DMS114 treated with DMSO at 0.1 percent for 48 hours (cell line): Measurements from ENCODE around the gene MAPT.
"Not testable (repeated sequence)": the region's sequence is repeated elsewhere in the genome, so short reads cannot be mapped to it uniquely, and the experiment has no call there.

ENCODE experiments used
- DNase-seq: peaks from one replicate; lab custom pipeline; 2025; ENCODE audit not compliant: unreplicated experiment; lab: John Stamatoyannopoulos, UW

MAPT gene

GRCh38 chr17:45949755-45950320 is 55.5 kb downstream of the MAPT start:
- no peak for DNase-seq

DNA sequence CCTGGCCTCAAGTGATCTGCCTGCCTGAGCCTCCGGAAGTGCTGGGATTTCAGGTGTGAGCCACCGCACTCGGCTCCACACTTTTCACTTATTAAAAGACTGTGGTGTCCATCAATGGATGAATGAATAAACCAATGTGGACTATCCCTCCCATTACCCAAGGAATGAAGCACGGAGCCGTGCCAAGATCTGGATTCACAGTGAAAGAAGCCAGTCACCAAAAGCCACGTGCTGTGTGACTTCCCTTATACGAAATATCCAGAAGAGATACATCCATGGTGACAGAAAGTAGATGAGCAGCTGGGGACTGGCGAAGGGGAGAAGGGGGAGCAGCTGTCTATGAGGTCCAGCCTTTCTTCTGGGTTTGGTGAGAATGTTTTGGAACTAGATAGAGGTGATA is 56.5 kb downstream of the MAPT start:
- no peak for DNase-seq

- no peak for DNase-seq
These were observed 57.0 kb downstream of the MAPT start for GRCh38 chr17:45951403-45951802.

GRCh38 chr17:45951941-45952340 is 57.6 kb downstream of the MAPT start:
- DNase-seq = no peak

GRCh38 chr17:45952814-45953320 is 58.5 kb downstream of the MAPT start:
- DNase-seq = no peak

- no peak for DNase-seq
These were observed 59.2 kb downstream of the MAPT start for GRCh38 chr17:45953561-45953960.

GRCh38 chr17:45954914-45955313 is 60.6 kb downstream of the MAPT start:
- DNase-seq = no peak

DNA sequence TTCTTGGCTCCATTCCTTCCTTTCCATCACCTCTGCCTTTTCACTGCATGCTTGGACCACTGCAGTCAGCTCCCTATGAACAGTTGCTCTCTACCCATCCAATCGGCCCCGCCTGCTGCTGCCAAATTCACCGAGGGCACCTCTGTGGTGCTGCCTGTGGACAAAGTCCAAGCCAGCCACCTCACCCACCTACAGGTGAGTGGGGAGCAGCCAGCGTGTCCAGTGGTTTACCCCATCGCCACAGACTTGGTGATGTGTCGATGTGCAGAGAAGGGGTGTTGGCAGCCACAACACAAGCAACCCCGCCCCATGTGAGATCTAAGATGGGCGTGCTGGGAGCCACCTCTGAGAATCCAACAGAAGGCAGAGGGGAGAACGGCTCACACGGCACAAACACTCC is 61.0 kb downstream of the MAPT start:
- no peak for DNase-seq

DNA sequence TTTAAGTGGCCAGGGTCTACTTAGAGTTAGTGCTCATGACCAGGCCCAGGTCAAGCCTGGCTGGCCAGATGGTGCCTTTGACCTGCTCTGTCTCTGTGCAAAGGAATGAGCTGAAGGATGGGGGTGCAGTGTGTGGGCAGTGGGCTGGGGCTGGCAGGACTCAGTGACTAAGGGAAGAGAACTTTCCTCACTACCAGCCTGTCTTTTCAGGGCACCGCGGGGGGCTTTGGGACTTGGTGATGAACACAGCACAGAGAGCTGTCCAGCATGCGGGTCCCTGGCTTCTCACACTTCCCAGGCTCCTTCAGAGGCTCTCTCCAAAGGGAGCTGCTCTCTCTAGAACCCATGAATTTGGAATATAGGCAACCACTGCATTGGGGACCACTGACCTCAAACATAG is 61.7 kb downstream of the MAPT start:
- DNase-seq = no peak

DNA sequence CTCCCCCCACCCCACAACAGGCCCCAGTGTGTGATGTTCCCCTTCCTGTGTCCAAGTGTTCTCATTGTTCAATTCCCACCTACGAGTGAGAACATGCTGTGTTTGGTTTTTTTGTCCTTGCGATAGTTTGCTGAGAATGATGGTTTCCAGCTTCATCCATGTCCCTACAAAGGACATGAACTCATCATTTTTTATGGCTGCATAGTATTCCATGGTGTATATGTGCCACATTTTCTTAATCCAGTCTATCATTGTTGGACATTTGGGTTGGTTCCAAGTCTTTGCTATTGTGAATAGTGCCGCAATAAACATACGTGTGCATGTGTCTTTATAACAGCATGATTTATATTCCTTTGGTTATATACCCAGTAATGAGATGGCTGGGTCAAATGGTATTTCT is 62.4 kb downstream of the MAPT start:
- not testable (repeated sequence) for DNase-seq

GRCh38 chr17:45958307-45958706 is 64.0 kb downstream of the MAPT start:
- no peak for DNase-seq

DNA sequence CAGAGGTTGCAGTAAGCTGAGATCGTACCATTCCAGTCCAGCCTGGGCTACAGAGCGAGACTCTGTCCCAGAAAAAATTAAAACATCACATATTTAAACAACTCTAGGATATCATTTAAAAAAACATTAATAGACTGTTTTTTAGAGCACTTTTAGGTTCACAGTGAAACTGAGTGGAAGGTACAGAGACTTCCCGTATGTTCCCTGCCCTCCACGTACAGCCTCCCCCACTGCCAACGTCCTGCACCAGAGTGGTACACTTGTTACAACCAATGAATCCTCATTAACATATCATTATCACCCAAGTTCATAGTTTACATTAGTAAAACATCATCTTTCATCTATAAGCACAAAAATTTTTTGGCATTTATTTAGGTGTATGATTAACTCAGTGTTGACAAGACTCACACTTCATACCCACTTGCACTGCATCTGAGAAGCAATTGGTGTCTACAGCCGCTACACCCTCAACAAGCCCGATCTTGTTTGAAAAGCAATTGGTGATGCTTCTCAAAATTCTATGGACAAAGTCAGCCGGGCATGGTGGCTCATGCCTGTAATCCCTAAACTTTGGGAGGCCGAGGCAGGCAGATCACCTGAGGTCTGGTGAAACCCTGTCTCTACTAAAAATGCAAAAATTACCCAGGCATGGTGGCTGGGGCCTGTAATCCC is 64.8 kb downstream of the MAPT start:
- DNase-seq = no peak

DNA sequence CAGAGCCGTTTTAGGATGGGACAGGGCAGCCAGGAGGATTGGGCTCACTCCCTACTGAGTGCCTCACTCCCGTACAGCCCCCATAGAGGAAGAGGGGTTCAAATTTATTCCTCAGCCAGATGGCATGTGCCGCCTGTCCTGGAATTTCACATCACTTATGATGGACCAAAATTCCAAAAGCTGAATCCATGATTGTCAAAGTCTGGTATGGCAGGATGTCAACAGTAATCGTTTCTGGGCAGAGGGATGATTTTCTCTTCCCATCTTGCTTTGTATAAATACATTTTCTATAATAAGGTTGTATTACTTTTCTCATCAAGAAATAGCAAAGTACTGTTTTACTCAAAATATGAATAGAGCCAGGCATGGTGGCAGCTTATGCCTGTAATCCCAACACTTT is 66.0 kb downstream of the MAPT start:
- DNase-seq = no peak

- no peak for DNase-seq
These were observed 66.9 kb downstream of the MAPT start for GRCh38 chr17:45961206-45961605.

DNA sequence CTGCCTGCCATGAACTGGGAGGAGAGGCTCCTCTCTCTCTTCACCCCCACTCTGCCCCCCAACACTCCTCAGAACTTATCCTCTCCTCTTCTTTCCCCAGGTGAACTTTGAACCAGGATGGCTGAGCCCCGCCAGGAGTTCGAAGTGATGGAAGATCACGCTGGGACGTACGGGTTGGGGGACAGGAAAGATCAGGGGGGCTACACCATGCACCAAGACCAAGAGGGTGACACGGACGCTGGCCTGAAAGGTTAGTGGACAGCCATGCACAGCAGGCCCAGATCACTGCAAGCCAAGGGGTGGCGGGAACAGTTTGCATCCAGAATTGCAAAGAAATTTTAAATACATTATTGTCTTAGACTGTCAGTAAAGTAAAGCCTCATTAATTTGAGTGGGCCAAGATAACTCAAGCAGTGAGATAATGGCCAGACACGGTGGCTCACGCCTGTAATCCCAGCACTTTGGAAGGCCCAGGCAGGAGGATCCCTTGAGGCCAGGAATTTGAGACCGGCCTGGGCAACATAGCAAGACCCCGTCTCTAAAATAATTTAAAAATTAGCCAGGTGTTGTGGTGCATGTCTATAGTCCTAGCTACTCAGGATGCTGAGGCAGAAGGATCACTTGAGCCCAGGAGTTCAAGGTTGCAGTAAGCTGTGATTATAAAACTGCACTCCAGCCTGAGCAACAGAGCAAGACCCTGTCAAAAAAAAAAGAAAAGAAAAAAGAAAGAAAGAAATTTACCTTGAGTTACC is 68.0 kb downstream of the MAPT start:
- no peak for DNase-seq

GRCh38 chr17:45963283-45963682 is 68.9 kb downstream of the MAPT start:
- no peak for DNase-seq

- DNase-seq = no peak
These were observed 69.5 kb downstream of the MAPT start for GRCh38 chr17:45963889-45964288.

DNA sequence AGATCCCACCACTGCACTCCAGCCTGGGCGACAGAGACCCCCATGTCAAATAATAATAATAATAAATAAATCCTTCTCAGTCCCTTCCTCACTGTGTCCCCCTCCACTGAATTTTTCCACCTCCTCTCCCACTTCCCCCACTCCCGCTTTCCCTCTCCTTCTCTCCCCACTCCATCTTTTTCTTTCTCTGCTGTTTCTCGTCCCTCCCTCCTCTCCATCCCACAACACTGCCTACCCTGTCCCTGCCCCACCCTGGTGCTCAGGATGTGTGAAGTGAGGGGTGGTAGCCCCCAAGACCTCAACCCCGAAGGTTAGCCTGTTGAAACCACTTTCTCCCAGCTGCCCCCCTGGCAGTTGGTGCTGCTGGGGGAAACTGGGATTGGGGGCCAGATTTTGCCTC is 70.3 kb downstream of the MAPT start:
- no peak for DNase-seq

GRCh38 chr17:45965812-45966211 is 71.5 kb downstream of the MAPT start:
- no peak for DNase-seq

DNA sequence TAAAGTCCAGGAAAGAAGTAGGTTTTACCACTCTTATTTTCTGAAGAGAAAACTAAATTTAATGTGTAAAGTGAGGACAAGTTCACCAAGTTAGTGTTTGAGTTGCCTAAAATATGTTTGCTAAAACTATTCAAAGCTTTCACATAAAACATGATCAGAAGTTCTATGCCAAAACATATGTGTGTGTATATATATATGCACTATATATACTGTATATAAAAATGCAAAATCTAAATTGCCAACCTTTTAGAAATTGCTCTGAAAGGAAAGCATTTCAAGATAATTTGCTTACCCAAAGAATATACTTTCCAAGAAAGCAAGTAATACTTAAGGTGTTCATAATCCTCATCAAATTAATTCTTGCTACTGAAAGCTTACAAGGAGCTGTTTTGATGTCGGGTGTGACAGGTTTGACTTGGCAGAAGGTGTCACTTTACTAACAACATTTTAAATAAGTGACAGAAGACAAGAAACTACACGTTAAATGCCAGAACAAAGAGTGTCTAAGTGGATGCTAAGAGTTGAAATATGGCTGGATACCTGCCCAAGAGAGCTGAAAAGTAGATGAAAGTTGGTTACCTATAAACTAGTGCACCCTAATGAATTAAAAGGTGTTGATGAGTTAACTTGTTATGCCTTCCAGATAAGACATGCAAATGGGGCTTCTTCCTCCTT is 72.4 kb downstream of the MAPT start:
- DNase-seq = no peak

GRCh38 chr17:45967378-45967777 is 73.0 kb downstream of the MAPT start:
- DNase-seq = no peak

DNA sequence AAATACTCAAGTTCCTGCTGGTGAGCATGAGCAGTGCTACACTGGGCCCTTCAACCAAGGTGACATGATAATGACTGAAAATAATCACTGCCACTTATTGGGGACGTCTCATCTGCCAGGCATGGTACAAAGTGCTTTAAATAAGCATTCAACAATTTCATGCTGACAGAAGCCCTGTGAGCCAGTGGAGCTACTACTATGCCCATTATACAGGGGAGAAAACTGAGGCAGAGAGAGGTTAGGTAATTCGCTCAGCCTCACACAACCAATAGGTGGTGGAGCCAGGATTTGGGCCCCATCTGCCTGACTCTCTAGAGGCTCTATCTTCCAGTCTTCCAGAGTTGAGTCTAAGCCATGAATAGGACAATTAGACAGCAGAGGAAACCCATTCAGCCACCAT is 74.4 kb downstream of the MAPT start:
- no peak for DNase-seq
